Activated CD4-positive, alpha-beta T cell treated with anti-CD3 and anti-CD28 coated beads for 36 hours (primary cell): ENCODE results near the gene TRIM65. TPM values are rescaled to one million over a fixed set of nuclear protein-coding genes. Genes with fewer than 3 reads are reported as not detected.
A peak's percentile ranks its signal among the peaks of the same experiment; 100 is the strongest.

Experiments
- ATAC-seq: fragments of 200-7000 bp; cut with Tn5 transposase; one replicate; pipeline ENCODE4 v1.10.0; 2021; ENCODE audit warnings: mild to moderate bottlenecking, moderate library complexity
- CTCF ChIA-PET: fragments of 350-600 bp; sonication (Branson Sonifier 250); formaldehyde crosslinking; loops from one replicate; lab custom pipeline; 2021; ENCODE audit warnings: antibody characterized with exemption; lab: Charles Lee
- POLR2A ChIA-PET: fragments of 350-600 bp; sonication (Branson Sonifier 250); formaldehyde crosslinking; loops from one replicate; lab custom pipeline; 2021; ENCODE audit warnings: antibody characterized with exemption, inconsistent platforms; lab: Charles Lee
- DNase-seq: peaks from one replicate; pipeline ENCODE4 v3.0.0-alpha.2; 2020
- H3K27ac Mint-ChIP-seq: one replicate; pipeline ENCODE4 v1.8.0; 2021; ENCODE audit warnings: mixed read lengths
- H3K27me3 Mint-ChIP-seq: one replicate; pipeline ENCODE4 v1.8.0; 2021; ENCODE audit warnings: mixed read lengths
- H3K36me3 Mint-ChIP-seq: one replicate; pipeline ENCODE4 v1.8.0; 2021; ENCODE audit warnings: low read depth, mixed read lengths
- H3K4me1 Mint-ChIP-seq: one replicate; pipeline ENCODE4 v1.8.0; 2021; ENCODE audit warnings: mixed read lengths
- H3K4me3 Mint-ChIP-seq: one replicate; pipeline ENCODE4 v1.8.0; 2021; ENCODE audit warnings: mild to moderate bottlenecking, moderate library complexity, mixed read lengths
- H3K9me3 Mint-ChIP-seq: one replicate; pipeline ENCODE4 v1.8.0; 2021; ENCODE audit warnings: low read depth, mixed read lengths
- intact Hi-C, 2 experiments: fragments of 100-400 bp; cut with DNase I in 1 of 2; cut with micrococcal nuclease in 1 of 2; formaldehyde crosslinking; loops; one replicate each; pipeline versions ENCODE4 v1.14.2 to v1.15.1; 2022 to 2024; cut with DNase I, micrococcal nuclease
- total RNA-seq, 2 experiments: library from RNA; stranded (reverse); gene quantifications; one replicate each; pipeline ENCODE4 v1.2.3, GENCODE V29; 2021

Gene TRIM65
- total RNA-seq, 2 experiments from 2014 or later, result 28.9 to 31.9 TPM

DNA sequence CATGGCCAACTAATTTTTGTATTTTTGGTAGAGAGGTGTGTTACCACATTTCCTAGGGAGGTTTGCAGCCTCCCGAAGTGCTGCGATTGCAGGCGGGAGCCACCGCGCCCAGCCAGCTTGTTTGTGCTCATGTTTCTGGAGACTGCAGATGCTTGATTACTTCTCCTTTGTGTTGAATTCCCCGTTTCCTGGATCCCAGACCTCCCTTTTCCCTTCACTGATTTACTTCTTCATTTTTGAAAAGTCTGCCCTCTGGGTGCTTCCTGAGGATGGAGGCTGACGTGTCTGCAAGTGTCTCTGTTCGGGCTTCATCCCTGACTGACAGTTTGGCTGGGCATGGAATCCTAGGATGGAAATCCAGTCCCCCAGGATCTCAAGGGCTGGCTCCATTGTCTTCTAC, 11.3 kb downstream of the TRIM65 start:
- intact Hi-C loops, result no loop called here
- DNase-seq (no peak), ATAC-seq (no peak)
- no peaks in the 10 kb centered on the region for H3K4me1 Mint-ChIP-seq
- H3K27me3 Mint-ChIP-seq, result no peaks in the 10 kb centered on the region
- H3K9me3 Mint-ChIP-seq, result no peaks in the 10 kb centered on the region
- ChIA-PET CTCF (interaction anchor here (1.2 to 1.8 kb wide), 2 partner anchors 10 to 24 kb away, joined by 4 to 5 read pairs; no protein-coding TSS in a partner anchor), POLR2A (no interaction called here)
- no peak overlapping the region for H3K4me3 Mint-ChIP-seq
- H3K36me3 Mint-ChIP-seq, result no peaks in the 10 kb centered on the region
- no peak overlapping the region for H3K27ac Mint-ChIP-seq

DNA sequence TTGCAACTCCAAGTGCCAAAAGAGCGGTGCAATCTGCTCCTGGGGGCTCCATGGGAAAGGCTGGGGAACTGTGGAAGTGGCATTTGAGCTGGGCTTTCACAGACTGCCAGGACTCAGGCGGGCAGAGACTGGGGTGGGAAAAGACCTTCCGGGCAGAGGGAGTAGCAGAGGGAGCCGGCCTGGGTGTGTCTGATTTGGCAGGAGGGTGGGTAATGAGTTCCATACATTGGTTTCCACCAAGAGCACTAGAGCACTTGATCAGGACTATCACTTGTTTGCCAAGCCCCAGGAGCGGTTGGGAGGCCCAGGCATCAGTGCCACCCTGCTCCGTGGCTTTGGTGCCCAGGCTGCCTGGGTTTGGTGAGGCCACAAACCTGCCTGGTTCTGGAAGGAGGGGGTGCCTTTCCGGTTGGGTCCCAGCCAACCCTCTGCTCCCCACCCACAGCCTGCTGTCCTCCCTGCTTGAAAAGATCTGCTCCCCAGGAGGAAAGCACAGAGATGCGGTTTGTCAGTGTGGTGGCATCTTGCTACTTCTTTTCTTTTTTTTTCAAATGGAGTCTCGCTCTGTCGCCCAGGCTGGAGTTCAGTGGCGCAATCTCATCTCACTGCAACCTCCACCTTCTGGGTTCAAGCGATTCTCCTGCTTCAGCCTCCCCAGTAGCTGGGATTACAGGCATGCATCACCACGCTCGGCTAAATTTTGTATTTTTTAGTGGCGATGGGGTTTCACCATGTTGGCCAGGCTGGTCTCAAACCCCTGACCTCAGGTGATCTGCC, 14.9 kb downstream of the TRIM65 start:
- Mint-ChIP-seq H3K9me3 (no peaks in the 10 kb centered on the region), H3K36me3 (peaks cover 4% of the 10 kb centered on the region), H3K4me3 (no peak overlapping the region), H3K4me1 (peaks cover 7% of the 10 kb centered on the region), H3K27me3 (peaks cover 2% of the 10 kb centered on the region), H3K27ac (peak overlapping the region; percentile 16)
- ATAC-seq (no peak), DNase-seq (no peak)
- ChIA-PET POLR2A (no interaction called here), CTCF (interaction anchor here (0.5 to 1.1 kb wide), 4 partner anchors 8 to 440 kb away, joined by 3 to 5 read pairs (median 4); no protein-coding TSS in a partner anchor)
- intact Hi-C loops, result no loop called here

DNA sequence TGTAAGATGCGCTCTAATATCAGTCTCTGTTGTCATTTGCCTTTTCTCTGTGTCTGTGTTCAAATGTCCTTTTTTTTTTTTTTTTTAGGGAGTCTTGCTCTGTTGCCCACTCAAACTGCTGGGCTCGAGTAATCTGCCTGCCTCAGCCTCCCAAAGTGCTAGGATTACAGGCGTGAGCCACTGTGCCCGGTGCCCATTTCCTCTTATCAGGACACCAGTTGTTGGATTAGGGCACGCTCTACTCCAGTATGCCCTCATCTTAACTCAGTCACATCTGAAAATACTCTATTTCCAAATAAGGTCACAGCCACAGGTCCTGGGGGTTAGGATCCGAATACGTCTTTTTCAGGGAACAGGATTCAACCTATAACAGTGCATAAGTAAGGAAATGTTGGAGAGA, 16.5 kb downstream of the TRIM65 start:
- peak overlapping the region; percentile 12 for H3K4me3 Mint-ChIP-seq
- POLR2A ChIA-PET, result interaction anchor here (0.7 kb wide), 1 partner anchor 853 kb away, joined by 3 read pairs; no protein-coding TSS in a partner anchor

DNA sequence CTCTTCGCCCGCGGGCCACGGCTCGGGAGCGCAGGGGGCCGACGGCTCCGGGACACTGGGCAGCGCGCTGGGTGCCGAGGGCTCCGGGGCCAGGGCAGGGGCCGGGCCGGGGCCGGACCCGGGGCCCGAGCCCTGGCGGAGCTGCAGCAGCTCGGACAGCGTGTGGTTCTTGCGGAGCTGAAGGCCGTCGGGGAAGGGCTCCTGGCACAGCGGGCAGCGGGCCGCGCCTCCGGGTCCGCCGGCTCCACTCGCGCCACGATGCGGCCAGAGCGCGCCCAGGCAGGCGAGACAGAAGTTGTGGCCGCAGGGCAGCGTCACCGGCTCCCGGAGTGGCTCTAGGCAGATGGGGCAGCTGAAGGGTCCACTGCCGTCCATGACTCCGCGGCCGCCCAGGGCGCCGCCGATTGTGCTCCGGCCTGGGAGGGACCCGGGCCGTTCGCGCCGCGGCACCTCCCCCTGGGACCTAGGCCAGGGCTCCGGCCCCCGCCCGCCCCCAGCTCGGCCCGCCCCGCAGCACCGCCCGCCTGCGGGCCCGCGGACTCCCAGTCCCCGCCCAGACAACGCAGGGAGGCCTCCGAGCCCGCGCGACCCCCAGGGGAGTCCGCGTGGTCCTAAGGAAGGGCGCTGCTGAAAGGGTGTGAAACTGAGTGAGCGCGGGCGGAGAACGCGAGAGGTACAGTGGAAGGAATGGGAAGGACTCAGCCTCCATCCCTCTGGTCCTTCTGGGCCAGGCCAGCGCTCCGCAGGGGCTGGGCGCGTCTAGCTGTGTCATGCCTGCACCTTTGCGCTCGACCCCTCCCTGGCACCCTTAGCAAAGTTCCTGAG, 18.4 kb downstream of the TRIM65 start, which contains the start of gene TRIM47:
TSS of gene TRIM47 (minus strand) at position 408 of the 825 bp plus-strand sequence. CDS start at position 375, 33 bp downstream.
- Mint-ChIP-seq H3K4me3 (peak within 1 kb of the TSS; percentile 91), H3K36me3 (peaks cover 8% of the 10 kb centered on the region), H3K4me1 (peaks cover 23% of the 10 kb centered on the region), H3K27ac (peak within 1 kb of the TSS; percentile 94), H3K9me3 (no peaks in the 10 kb centered on the region), H3K27me3 (peaks cover 2% of the 10 kb centered on the region)
- CTCF ChIA-PET, result interaction anchor here (0.7 to 2.6 kb wide), 25 partner anchors 9 to 402 kb away, joined by 3 to 20 read pairs (median 4); partner anchors contain the start of genes FBF1, MRPL38, TRIM65 and WBP2
- intact Hi-C loops, result no loop called here
- DNase-seq (peak; percentile 55), ATAC-seq (peak; percentile 5)
- POLR2A ChIA-PET, result interaction anchor here (0.6 to 1.8 kb wide), 5 partner anchors 15 to 100 kb away, joined by 3 to 9 read pairs (median 4); partner anchors contain the start of genes ACOX1, TEN1 and WBP2

More for the DNA sequence above, 16.5 kb downstream of the TRIM65 start:
- CTCF ChIA-PET, result interaction anchor here (0.7 to 2.5 kb wide), 4 partner anchors 16 to 524 kb away, joined by 3 to 13 read pairs (median 5); partner anchors contain the start of gene TRIM65
- Mint-ChIP-seq H3K4me1 (peaks cover 20% of the 10 kb centered on the region), H3K27me3 (peaks cover 2% of the 10 kb centered on the region), H3K27ac (no peak overlapping the region), H3K9me3 (no peaks in the 10 kb centered on the region), H3K36me3 (peaks cover 8% of the 10 kb centered on the region)
- DNase-seq, result no peak
- intact Hi-C loops, result no loop called here
- no peak for ATAC-seq

DNA sequence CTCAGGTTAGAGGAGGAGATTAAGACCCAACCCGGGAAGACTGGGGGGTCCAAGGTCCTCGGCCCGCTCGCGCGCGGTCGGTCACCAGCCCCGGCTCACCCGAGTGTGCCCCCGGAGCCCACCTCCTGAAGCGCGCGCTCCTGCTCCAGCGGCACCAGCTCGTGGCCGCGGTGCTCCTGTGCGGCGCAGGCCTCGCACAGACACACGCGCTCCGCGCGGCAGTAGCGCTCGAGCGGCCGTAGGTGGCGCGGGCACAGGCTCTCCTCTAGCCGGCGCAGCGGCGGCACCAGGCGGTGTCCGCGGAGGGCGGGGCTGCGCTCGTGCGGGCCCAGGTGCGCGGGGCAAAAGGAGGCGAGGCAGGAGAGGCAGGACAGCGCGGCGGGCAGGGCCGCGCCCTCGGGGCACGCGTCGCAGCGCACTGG, 19.0 kb downstream of the TRIM65 start:
- ATAC-seq (peak; percentile 72), DNase-seq (peak; percentile 87)
- Mint-ChIP-seq H3K4me1 (peaks cover 26% of the 10 kb centered on the region), H3K27ac (peak overlapping the region; percentile 94), H3K36me3 (peaks cover 8% of the 10 kb centered on the region), H3K27me3 (peaks cover 2% of the 10 kb centered on the region), H3K9me3 (no peaks in the 10 kb centered on the region), H3K4me3 (peak overlapping the region; percentile 91)
- POLR2A ChIA-PET, result interaction anchor here (1.0 to 1.8 kb wide), 5 partner anchors 19 to 101 kb away, joined by 3 to 9 read pairs (median 4); partner anchors contain the start of genes ACOX1, TEN1 and WBP2
- CTCF ChIA-PET, result interaction anchor here (0.6 to 2.6 kb wide), 17 partner anchors 12 to 402 kb away, joined by 3 to 20 read pairs (median 4); partner anchors contain the start of genes TRIM65 and WBP2
- intact Hi-C loops, result loop anchor here (1.0 to 2.0 kb wide), 4 partner anchors 19 to 508 kb away; partner anchors contain the start of gene TRIM65 (in 2 of the 2)

DNA sequence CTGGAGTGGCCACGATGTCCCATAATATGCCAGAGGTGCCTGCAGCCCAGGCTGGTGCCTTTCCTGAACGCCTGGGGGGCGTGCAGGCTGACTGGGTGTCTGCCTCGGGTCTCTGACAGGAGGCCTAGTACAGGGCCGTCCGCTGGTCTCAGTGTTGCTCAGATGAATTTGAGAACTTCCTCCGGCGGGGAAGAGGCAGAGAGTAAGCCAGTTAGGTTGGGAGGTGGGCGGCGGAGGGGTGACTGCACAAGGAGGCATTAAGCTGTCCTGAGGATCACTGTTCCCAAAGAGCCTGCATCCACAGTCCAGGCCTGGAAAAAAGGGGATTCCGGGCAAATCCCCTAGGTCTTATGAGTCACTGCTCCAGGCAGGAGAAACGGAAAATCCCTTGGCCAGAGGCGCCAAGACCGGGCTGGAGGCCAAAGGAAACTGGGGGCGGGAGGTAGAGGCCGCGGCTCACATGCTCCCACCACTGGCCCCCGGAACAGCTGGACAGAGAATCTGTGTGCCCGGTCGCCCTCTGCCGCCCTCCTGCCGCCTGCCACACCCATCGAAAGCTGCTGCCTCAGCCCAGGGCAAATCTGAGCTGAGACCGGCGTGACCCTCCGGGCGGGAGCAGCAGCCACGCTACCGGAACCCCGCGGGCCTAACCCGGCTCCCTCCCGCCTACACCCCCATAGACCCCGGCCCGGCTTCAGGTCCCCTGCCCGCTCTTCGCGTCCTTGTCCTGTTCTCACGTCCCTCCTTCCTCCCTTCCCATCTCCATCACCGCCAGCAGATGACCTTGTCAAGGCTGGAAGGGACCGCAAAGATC, 19.6 kb downstream of the TRIM65 start:
- Mint-ChIP-seq H3K4me3 (peak overlapping the region; percentile 91), H3K27ac (peak overlapping the region; percentile 94), H3K9me3 (no peaks in the 10 kb centered on the region), H3K4me1 (peaks cover 32% of the 10 kb centered on the region), H3K27me3 (peaks cover 2% of the 10 kb centered on the region), H3K36me3 (peaks cover 8% of the 10 kb centered on the region)
- ChIA-PET POLR2A (interaction anchor here (1.0 to 2.3 kb wide), 5 partner anchors 18 to 91 kb away, joined by 3 to 15 read pairs (median 4); partner anchors contain the start of gene WBP2), CTCF (interaction anchor here (0.6 to 2.6 kb wide), 19 partner anchors 12 to 528 kb away, joined by 3 to 20 read pairs (median 4); partner anchors contain the start of genes TRIM65 and WBP2)
- peak; percentile 73 for DNase-seq
- ATAC-seq, result peak; percentile 31
- intact Hi-C loops, result loop anchor here (1.0 to 2.0 kb wide), 7 partner anchors 19 to 508 kb away; partner anchors contain the start of genes TRIM65 (in 2 of the 2) and WBP2 (in 1 of the 2)

DNA sequence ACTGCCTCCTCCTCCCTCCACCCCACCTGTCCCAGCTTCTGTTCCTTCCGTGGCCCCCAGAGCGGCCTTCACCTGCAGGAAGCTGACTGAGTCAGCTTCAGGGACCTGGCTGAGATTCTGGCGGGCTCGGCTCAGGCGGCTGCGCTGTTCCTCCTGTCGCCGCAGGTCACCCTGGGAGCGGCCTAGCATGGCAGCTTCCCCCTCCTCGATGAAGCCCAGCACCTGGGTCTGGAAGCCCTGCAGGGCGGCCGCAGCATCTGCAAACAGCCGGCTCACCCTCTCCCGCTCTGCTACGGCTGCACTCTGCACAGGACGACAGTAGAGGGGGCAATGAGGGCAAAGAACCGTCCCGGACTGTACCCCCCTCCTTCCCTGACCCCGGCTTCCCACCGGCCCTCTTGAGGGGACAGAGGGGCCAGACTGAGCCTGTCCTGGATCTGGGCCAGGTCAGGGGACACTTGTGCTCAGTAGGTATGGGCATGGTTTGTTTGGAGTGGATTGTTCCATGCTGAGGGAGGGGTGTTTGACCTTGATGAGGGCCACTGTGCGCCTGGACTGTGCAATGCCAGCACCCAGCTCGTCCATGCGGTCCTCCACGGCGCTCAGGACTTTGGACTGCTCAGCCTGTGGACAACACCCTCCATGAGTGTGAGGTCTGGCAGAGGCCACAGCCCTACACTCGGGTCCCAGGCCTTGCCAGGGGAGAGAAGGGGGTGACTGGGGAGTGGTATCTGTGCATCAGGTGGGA, 20.4 kb downstream of the TRIM65 start:
- H3K4me1 Mint-ChIP-seq, result peaks cover 32% of the 10 kb centered on the region
- ATAC-seq (peak; percentile 66), DNase-seq (peak; percentile 87)
- H3K36me3 Mint-ChIP-seq, result peaks cover 8% of the 10 kb centered on the region
- ChIA-PET POLR2A (interaction anchor here (0.8 to 2.3 kb wide), 5 partner anchors 11 to 103 kb away, joined by 3 to 15 read pairs (median 4); partner anchors contain the start of gene WBP2), CTCF (interaction anchor here (0.7 to 2.6 kb wide), 19 partner anchors 12 to 243 kb away, joined by 3 to 20 read pairs (median 4); partner anchors contain the start of genes SMIM5, TRIM65, UNC13D and WBP2)
- peaks cover 2% of the 10 kb centered on the region for H3K27me3 Mint-ChIP-seq
- H3K27ac Mint-ChIP-seq, result peak overlapping the region; percentile 94
- intact Hi-C loops, result loop anchor here (1.0 to 2.0 kb wide), 4 partner anchors 20 to 90 kb away; partner anchors contain the start of genes TRIM65 (in 1 of the 2) and WBP2 (in 1 of the 2)
- peak overlapping the region; percentile 91 for H3K4me3 Mint-ChIP-seq
- H3K9me3 Mint-ChIP-seq, result no peaks in the 10 kb centered on the region

DNA sequence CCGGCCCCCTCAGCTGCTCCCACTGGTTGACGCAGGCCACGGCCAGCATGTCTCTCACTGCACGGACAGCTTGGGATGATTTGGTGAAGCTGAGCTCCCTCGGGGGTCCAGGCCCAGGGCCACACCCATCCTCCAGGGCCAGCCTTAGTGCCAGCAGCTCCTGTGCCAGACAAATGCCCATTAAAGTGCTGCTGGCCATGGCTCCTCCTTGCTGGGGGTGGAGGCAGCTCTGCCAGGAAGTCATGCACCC, 20.9 kb downstream of the TRIM65 start:
- peak overlapping the region; percentile 94 for H3K27ac Mint-ChIP-seq
- no peak for ATAC-seq
- intact Hi-C loops, result loop anchor here (1.0 to 2.0 kb wide), 4 partner anchors 21 to 90 kb away; partner anchors contain the start of genes TRIM65 (in 1 of the 2) and WBP2 (in 1 of the 2)
- H3K9me3 Mint-ChIP-seq, result no peaks in the 10 kb centered on the region
- DNase-seq, result no peak
- CTCF ChIA-PET, result interaction anchor here (0.7 to 2.6 kb wide), 15 partner anchors 14 to 243 kb away, joined by 3 to 20 read pairs (median 4); partner anchors contain the start of genes SMIM5, TRIM65, UNC13D and WBP2
- peaks cover 8% of the 10 kb centered on the region for H3K36me3 Mint-ChIP-seq
- H3K4me3 Mint-ChIP-seq, result peak overlapping the region; percentile 91
- POLR2A ChIA-PET, result interaction anchor here (0.6 to 2.3 kb wide), 7 partner anchors 11 to 246 kb away, joined by 3 to 15 read pairs (median 4); partner anchors contain the start of gene WBP2
- H3K27me3 Mint-ChIP-seq, result peaks cover 2% of the 10 kb centered on the region
- H3K4me1 Mint-ChIP-seq, result peaks cover 32% of the 10 kb centered on the region
